Activated naive CD4-positive, alpha-beta T cell treated with anti-CD3 and anti-CD28 coated beads for 36 hours (primary cell): ENCODE measurements around the gene PCDHGA9. TPM values are rescaled to one million over a fixed set of nuclear protein-coding genes. Genes with fewer than 3 reads are reported as not detected.
"Not testable (repeated sequence)": the region's sequence is repeated elsewhere in the genome, so short reads cannot be mapped to it uniquely, and the experiment has no call there.

Experiments used
- CTCF ChIA-PET: fragments of 350-600 bp; sonication (Branson Sonifier 250); formaldehyde crosslinking; loops from one replicate; lab custom pipeline; 2021; ENCODE audit warnings: antibody characterized with exemption; lab: Charles Lee
- DNase-seq: peaks from one replicate; pipeline ENCODE4 v3.0.0-alpha.2; 2020
- H3K27ac Mint-ChIP-seq: one replicate; pipeline ENCODE4 v1.8.0; 2021; ENCODE audit warnings: mild to moderate bottlenecking, mixed read lengths
- H3K27me3 Mint-ChIP-seq: one replicate; pipeline ENCODE4 v1.8.0; 2021; ENCODE audit warnings: low read depth, mixed read lengths
- H3K36me3 Mint-ChIP-seq: one replicate; pipeline ENCODE4 v1.8.0; 2021; ENCODE audit warnings: low read depth, mixed read lengths
- H3K4me1 Mint-ChIP-seq: one replicate; pipeline ENCODE4 v1.8.0; 2021; ENCODE audit warnings: low read depth, mixed read lengths
- H3K4me3 Mint-ChIP-seq: one replicate; pipeline ENCODE4 v1.8.0; 2021; ENCODE audit warnings: mild to moderate bottlenecking, moderate library complexity, mixed read lengths
- H3K9me3 Mint-ChIP-seq: one replicate; pipeline ENCODE4 v1.8.0; 2021; ENCODE audit warnings: mixed read lengths
- intact Hi-C: fragments of 100-400 bp; cut with micrococcal nuclease; formaldehyde crosslinking; loops from one replicate; pipeline ENCODE4 v1.15.1; 2023
- total RNA-seq, 2 experiments: library from RNA; stranded (reverse); gene quantifications; one replicate each; pipeline ENCODE4 v1.2.3, GENCODE V29; 2021

Gene PCDHGA9
- total RNA-seq, 2 experiments from 2014 or later: 0.07 TPM; not detected in 1

GRCh38 chr5:141407790-141408505, 5.4 kb downstream of the PCDHGA9 start, which contains the start of gene PCDHGB6:
TSS of gene PCDHGB6 (plus strand) at chr5:141408021. CDS start at chr5:141408203, 182 bp downstream.
- Mint-ChIP-seq H3K4me3 (peak within 1 kb of the TSS; percentile 48), H3K27me3 (peaks cover 66% of the 10 kb centered on the region), H3K9me3 (peaks cover 19% of the 10 kb centered on the region), H3K36me3 (peaks cover 14% of the 10 kb centered on the region)
- H3K27ac Mint-ChIP-seq, H3K4me1 Mint-ChIP-seq: not testable (repeated sequence)
- intact Hi-C loops: loop anchor here (5.0 kb wide), 1 partner anchor 36 kb away; the partner anchor contains the start of genes PCDHGA6 and PCDHGB3
- peak; percentile 51 for DNase-seq
- CTCF ChIA-PET: interaction anchor here (0.7 to 2.0 kb wide), 6 partner anchors 9 to 156 kb away, joined by 3 to 9 read pairs (median 4); partner anchors contain the start of genes PCDHGA11, PCDHGB7, PCDHGC3 and TAF7

- no peak for DNase-seq
- peaks cover 17% of the 10 kb centered on the region for H3K9me3 Mint-ChIP-seq
- H3K36me3 Mint-ChIP-seq: peaks cover 17% of the 10 kb centered on the region
- peaks cover 69% of the 10 kb centered on the region for H3K27me3 Mint-ChIP-seq
- no peak overlapping the region for H3K27ac Mint-ChIP-seq
- no peak overlapping the region for H3K4me3 Mint-ChIP-seq
- intact Hi-C loops: loop anchor here (5.0 to 10.0 kb wide), 3 partner anchors 37 to 465 kb away; partner anchors contain the start of genes DIAPH1, PCDH1, PCDHGA6 and PCDHGB3
- H3K4me1 Mint-ChIP-seq: peaks cover 14% of the 10 kb centered on the region
- CTCF ChIA-PET: interaction anchor here (0.5 kb wide), 1 partner anchor 12 kb away, joined by 3 read pairs; the partner anchor contains the start of gene PCDHGB5
These were observed 7.2 kb downstream of the PCDHGA9 start for GRCh38 chr5:141409598-141410306.

DNA sequence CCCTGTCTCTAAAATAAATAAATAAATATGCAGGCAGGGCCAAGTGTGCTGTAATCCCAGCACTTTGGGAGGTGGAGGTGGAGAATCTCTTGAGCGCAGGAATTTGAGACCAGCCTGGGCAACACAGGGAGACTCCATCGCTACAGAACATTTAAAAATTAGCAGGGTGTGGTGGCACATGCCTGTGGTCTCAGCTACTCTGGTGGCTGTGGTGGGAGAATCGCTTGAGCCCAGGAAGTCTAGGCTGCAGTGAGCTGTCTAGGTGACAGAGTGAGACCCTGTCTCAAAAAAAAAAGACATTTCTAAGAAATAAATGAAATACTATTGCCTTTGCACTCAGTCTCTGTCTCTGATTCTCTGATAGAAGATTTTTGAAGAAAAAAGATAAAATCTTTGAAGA, 9.0 kb downstream of the PCDHGA9 start:
- CTCF ChIA-PET: interaction anchor here (0.6 to 2.7 kb wide), 6 partner anchors 8 to 101 kb away, joined by 3 to 14 read pairs (median 4); partner anchors contain the start of gene PCDHGA11
- H3K4me1 Mint-ChIP-seq: peaks cover 14% of the 10 kb centered on the region
- DNase-seq: no peak
- peaks cover 23% of the 10 kb centered on the region for H3K36me3 Mint-ChIP-seq
- H3K4me3 Mint-ChIP-seq: no peak overlapping the region
- intact Hi-C loops: loop anchor here (5.0 to 10.0 kb wide), 2 partner anchors 206 to 463 kb away; partner anchors contain the start of genes DIAPH1 and PCDH1
- peaks cover 17% of the 10 kb centered on the region for H3K9me3 Mint-ChIP-seq
- H3K27ac Mint-ChIP-seq: no peak overlapping the region
- H3K27me3 Mint-ChIP-seq: peaks cover 68% of the 10 kb centered on the region

GRCh38 chr5:141412854-141413539, 10.4 kb downstream of the PCDHGA9 start, which contains the start of gene PCDHGA10:
TSS of gene PCDHGA10 (plus strand) at chr5:141412987. CDS start at chr5:141413176, 189 bp downstream.
- CTCF ChIA-PET: interaction anchor here (0.6 to 7.2 kb wide), 30 partner anchors 8 to 191 kb away, joined by 3 to 45 read pairs (median 4); partner anchors contain the start of genes PCDHGA11, PCDHGA12, PCDHGA5 and PCDHGA9
- peak; percentile 73 for DNase-seq
- peaks cover 20% of the 10 kb centered on the region for H3K9me3 Mint-ChIP-seq
- no peak within 1 kb of the TSS for H3K27ac Mint-ChIP-seq
- peaks cover 25% of the 10 kb centered on the region for H3K36me3 Mint-ChIP-seq
- peaks cover 69% of the 10 kb centered on the region for H3K27me3 Mint-ChIP-seq
- intact Hi-C loops: loop anchor here (1.0 to 10.0 kb wide), 6 partner anchors 92 to 462 kb away; partner anchors contain the start of genes DIAPH1, PCDH1 and TAF7
- H3K4me3 Mint-ChIP-seq: peak within 1 kb of the TSS; percentile 78
- H3K4me1 Mint-ChIP-seq: peaks cover 16% of the 10 kb centered on the region

GRCh38 chr5:141413540-141414069, 11.0 kb downstream of the PCDHGA9 start:
- Mint-ChIP-seq H3K27me3 (peaks cover 69% of the 10 kb centered on the region), H3K27ac (no peak overlapping the region), H3K9me3 (peaks cover 22% of the 10 kb centered on the region), H3K4me1 (peaks cover 16% of the 10 kb centered on the region), H3K36me3 (peaks cover 30% of the 10 kb centered on the region), H3K4me3 (peak overlapping the region; percentile 78)
- CTCF ChIA-PET: interaction anchor here (0.6 to 7.2 kb wide), 26 partner anchors 8 to 153 kb away, joined by 3 to 45 read pairs (median 5); partner anchors contain the start of genes PCDHGA11, PCDHGA12, PCDHGA5 and PCDHGA9
- intact Hi-C loops: loop anchor here (1.0 to 10.0 kb wide), 5 partner anchors 93 to 461 kb away; partner anchors contain the start of genes DIAPH1, PCDH1 and TAF7
- DNase-seq: no peak

- Mint-ChIP-seq H3K4me1 (peaks cover 16% of the 10 kb centered on the region), H3K36me3 (peaks cover 27% of the 10 kb centered on the region), H3K9me3 (peaks cover 21% of the 10 kb centered on the region), H3K27me3 (peaks cover 70% of the 10 kb centered on the region), H3K27ac (peak overlapping the region; percentile 9)
- intact Hi-C loops: loop anchor here (5.0 to 10.0 kb wide), 2 partner anchors 203 to 460 kb away; partner anchors contain the start of genes DIAPH1 and PCDH1
- CTCF ChIA-PET: interaction anchor here (0.8 to 7.2 kb wide), 7 partner anchors 16 to 149 kb away, joined by 3 to 45 read pairs (median 5); partner anchors contain the start of gene PCDHGA12
- not testable (repeated sequence) for DNase-seq, H3K4me3 Mint-ChIP-seq
These were observed 12.1 kb downstream of the PCDHGA9 start for GRCh38 chr5:141414548-141415274.

GRCh38 chr5:141415275-141415618, 12.7 kb downstream of the PCDHGA9 start:
- CTCF ChIA-PET: interaction anchor here (0.7 to 7.2 kb wide), 3 partner anchors 15 to 152 kb away, joined by 3 to 45 read pairs (median 4); partner anchors contain the start of gene PCDHGA12

GRCh38 chr5:141417494-141418172, 15.1 kb downstream of the PCDHGA9 start, which contains the start of gene PCDHGB7:
TSS of gene PCDHGB7 (plus strand) at chr5:141417677. CDS start at chr5:141417860, 183 bp downstream.
- Mint-ChIP-seq H3K36me3 (peaks cover 33% of the 10 kb centered on the region), H3K4me1 (peaks cover 16% of the 10 kb centered on the region), H3K27me3 (peaks cover 78% of the 10 kb centered on the region), H3K9me3 (peaks cover 28% of the 10 kb centered on the region), H3K4me3 (peak within 1 kb of the TSS; percentile 67)
- H3K27ac Mint-ChIP-seq: not testable (repeated sequence)
- intact Hi-C loops: loop anchor here (1.0 to 10.0 kb wide), 3 partner anchors 13 to 457 kb away; partner anchors contain the start of genes PCDH1 and PCDHGA12
- DNase-seq: peak; percentile 75
- CTCF ChIA-PET: interaction anchor here (0.9 to 7.2 kb wide), 5 partner anchors 9 to 149 kb away, joined by 3 to 45 read pairs (median 7); partner anchors contain the start of gene PCDHGB6

More at GRCh38 chr5:141415275-141415618, 12.7 kb downstream of the PCDHGA9 start:
- Mint-ChIP-seq H3K4me1 (peaks cover 16% of the 10 kb centered on the region), H3K27me3 (peaks cover 68% of the 10 kb centered on the region), H3K36me3 (peaks cover 29% of the 10 kb centered on the region), H3K9me3 (peaks cover 22% of the 10 kb centered on the region)
- intact Hi-C loops: loop anchor here (10.0 kb wide), 1 partner anchor 460 kb away; the partner anchor contains the start of gene PCDH1
- not testable (repeated sequence) for H3K4me3 Mint-ChIP-seq, DNase-seq, H3K27ac Mint-ChIP-seq

DNA sequence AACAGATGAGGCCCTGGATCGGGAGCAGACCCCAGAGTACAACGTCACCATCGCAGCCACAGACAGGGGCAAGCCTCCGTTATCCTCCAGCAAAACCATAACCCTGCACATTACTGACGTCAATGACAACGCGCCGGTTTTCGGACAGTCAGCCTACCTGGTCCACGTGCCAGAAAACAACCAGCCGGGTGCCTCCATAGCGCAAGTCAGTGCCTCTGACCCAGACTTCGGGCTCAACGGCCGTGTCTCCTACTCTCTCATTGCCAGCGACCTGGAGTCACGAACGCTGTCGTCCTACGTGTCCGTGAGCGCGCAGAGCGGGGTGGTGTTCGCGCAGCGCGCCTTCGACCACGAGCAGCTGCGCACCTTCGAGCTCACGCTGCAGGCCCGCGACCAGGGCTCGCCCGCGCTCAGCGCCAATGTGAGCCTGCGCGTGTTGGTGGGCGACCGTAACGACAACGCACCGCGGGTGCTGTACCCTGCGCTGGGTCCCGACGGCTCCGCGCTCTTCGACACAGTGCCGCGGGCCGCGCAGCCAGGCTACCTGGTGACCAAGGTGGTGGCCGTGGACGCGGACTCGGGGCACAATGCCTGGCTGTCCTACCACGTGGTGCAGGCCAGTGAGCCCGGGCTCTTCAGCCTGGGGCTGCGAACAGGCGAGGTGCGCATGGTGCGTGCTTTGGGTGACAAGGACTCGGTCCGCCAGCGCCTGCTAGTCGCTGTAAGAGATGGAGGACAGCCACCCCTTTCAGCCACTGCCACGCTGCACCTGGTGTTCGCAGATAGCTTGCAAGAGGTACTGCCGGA, 16.7 kb downstream of the PCDHGA9 start:
- intact Hi-C loops: loop anchor here (10.0 kb wide), 1 partner anchor 456 kb away; the partner anchor contains the start of gene PCDH1
- H3K4me3 Mint-ChIP-seq: no peak overlapping the region
- H3K9me3 Mint-ChIP-seq: peaks cover 32% of the 10 kb centered on the region
- H3K27me3 Mint-ChIP-seq: peaks cover 73% of the 10 kb centered on the region
- CTCF ChIA-PET: interaction anchor here (0.6 to 7.2 kb wide), 3 partner anchors 94 to 145 kb away, joined by 3 to 45 read pairs (median 13); no protein-coding TSS in a partner anchor
- H3K36me3 Mint-ChIP-seq: peaks cover 31% of the 10 kb centered on the region
- peak overlapping the region; percentile 2 for H3K27ac Mint-ChIP-seq
- no peak for DNase-seq
- H3K4me1 Mint-ChIP-seq: peaks cover 7% of the 10 kb centered on the region
